SHP77 treated with DMSO at 0.1 percent for 48 hours (cell line): ENCODE results near the gene PLXNA4.

Experiments used
- DNase-seq: peaks from one replicate; lab custom pipeline; 2025; lab: John Stamatoyannopoulos, UW

Gene PLXNA4

GRCh38 chr7:132499065-132499464, 77.2 kb downstream of the PLXNA4 start:
- DNase-seq, result no peak

GRCh38 chr7:132498319-132498718, 78.0 kb downstream of the PLXNA4 start:
- no peak for DNase-seq

- DNase-seq, result no peak
Observed at GRCh38 chr7:132497098-132497497, 79.2 kb downstream of the PLXNA4 start.

- no peak for DNase-seq
Observed at GRCh38 chr7:132495936-132496335, 80.3 kb downstream of the PLXNA4 start.

DNA sequence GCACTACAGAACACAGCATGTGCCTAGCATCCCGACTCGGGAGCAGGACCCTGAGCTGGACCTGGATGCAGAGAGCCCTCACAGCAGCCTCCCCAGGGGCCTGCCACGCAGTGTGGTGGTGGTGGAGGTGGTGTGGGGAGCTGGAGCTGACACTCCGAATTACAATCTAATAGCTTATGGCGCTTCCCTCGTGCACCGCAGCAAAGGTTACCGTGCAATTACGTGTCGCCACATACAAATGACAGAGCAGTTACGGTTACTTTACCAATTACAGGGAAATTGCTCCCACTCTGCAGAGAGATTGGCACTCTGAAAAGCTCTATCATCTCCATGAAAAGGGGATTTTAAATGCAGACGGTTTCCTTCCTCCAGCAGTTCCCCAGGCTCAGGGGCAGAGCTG, 81.8 kb downstream of the PLXNA4 start:
- DNase-seq, result no peak

DNA sequence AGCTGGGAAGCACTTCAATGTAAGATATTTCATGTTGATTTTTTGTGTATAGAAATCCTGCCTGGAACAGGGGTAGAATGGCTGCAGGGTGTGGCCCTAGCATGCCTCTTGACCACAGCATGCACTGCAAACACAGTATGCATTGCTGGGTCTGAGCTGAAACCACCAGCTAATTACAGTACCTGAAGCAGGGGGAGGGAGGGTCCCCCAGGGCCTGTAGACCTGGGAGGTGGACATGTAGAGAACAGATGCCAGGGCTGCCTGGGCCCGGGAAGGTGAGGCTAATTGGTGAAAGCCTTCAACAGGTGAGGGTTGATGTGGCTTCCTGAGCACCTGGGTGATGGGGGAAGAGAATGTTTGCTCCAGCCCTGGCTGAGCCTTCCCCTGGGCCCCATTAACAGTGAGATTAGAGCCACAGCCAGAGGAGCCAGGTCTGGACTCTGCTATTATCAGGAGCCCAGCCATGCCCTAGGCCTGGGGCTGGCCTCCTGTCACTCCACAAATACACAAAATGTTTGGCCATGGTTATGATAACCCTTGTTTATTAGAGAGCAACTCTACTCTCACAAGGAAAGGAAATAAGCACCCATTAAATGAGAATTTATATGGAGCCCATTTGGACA, 83.3 kb downstream of the PLXNA4 start:
- no peak for DNase-seq

GRCh38 chr7:132491391-132491945, 84.8 kb downstream of the PLXNA4 start:
- no peak for DNase-seq

DNA sequence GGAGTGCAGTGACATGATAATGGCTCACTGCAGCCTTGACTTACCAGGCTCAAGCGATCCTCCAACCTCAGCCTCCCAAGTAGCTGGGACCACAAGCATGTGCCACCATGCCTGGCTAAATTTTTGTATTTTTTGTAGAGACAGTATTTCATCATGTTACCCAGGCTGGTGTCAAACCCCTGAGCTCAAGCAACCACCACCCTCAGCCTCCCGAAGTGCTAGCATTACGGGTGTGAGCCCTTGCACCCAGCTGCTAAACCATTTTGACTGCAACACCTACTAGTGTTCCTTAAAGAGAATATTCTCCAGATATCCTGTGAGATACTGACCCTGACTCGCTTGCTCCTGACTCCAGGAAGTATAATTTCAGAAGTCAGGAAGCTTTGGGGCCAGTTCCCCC, 85.8 kb downstream of the PLXNA4 start:
- no peak for DNase-seq

- no peak for DNase-seq
Observed at GRCh38 chr7:132489776-132490237, 86.5 kb downstream of the PLXNA4 start.

- DNase-seq, result no peak
Observed at GRCh38 chr7:132488634-132489302, 87.5 kb downstream of the PLXNA4 start.

- DNase-seq, result no peak
Observed at GRCh38 chr7:132486274-132486610, 90.0 kb downstream of the PLXNA4 start.

- DNase-seq, result no peak
Observed at GRCh38 chr7:132485600-132486273, 90.5 kb downstream of the PLXNA4 start.

DNA sequence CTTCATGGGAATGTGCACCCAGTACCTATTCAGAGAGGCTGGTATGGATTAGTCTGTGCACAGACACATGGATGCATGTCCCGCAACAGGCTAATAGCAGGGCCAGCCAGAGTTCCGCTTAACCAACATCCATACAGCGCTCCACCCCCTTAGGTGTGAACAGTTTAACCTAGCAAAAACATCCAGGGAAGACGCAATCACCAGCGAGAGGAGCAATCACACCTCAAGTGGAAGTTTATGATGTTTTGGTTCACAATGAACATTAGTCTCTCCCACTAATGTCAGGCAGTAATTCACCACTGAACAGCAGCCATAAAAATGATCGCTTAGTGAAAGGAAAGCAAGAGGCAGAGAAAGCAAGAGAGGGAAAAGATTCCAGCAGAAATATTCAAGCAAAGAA, 91.1 kb downstream of the PLXNA4 start:
- no peak for DNase-seq

- DNase-seq, result no peak
Observed at GRCh38 chr7:132482866-132483265, 93.4 kb downstream of the PLXNA4 start.

GRCh38 chr7:132480534-132480933, 95.7 kb downstream of the PLXNA4 start:
- DNase-seq, result no peak

DNA sequence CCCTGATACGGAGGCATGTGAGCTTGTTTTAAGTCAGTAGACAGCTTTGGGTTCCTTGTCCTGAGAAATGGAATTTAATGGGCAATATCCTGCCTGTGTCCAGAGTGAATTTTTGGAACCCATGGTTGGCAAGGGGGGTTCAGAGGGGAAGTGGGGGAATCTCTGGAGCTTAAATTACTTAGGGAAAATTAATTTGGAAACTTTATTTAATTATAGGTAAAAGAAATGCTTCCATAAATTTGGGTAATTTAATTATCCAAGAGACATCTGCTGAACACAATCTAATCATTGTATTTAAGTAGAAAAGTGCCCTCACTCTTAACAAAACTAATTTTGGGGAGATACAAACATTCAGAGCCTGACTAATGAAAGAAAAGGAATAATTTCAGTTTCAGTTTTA, 99.7 kb downstream of the PLXNA4 start:
- no peak for DNase-seq

DNA sequence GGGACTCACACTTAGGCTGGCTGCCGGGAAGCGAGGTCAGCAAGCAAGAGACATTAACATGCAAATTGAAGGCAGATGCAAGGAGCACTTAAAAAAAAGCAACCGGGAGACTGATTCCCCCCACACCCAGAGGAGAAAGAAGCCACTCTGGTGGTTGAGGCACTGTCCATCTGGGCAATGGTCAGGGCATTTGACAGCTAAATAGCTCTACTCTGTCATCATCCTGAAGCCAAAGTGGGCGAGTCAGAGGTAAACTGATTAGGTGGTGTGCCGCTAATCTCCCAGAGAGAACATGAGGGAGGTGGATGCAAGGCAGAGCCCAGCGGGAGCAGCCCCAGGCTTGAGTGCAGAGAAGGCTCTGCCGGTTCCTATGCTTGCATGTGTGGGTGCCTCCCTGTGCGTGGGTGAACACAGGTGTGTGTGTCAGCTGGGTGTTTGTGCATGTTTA, 100.6 kb downstream of the PLXNA4 start:
- DNase-seq, result no peak

DNA sequence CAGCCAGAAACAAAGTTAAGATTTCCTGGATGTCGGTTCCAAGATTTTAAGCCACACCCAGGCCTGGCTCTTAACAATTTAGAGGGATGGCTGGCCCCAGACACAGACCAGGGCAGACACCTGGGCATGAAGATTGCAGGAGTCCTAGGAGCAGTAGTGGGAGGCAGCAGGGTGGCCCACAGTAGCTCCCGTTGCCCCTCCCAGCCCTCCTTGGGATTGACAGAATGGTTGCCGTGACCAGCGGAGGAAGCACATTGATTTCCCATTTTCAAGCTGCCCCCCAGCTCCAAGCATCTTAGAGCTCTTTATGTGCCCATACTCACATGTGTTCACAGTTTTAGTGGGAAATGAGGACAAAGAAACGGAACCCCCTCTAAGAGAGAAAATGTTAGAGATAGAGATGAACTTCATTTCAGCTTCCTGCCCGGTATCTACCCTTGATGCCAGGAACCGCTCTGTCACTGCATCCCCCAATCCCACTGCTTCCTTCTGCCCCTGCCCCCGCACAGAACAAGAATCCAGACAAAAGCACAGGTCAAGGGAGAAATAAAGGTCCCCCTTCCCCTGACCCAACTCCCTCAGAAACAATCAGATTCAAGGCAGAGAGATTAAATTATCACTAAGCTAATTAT, 101.1 kb downstream of the PLXNA4 start:
- no peak for DNase-seq

DNA sequence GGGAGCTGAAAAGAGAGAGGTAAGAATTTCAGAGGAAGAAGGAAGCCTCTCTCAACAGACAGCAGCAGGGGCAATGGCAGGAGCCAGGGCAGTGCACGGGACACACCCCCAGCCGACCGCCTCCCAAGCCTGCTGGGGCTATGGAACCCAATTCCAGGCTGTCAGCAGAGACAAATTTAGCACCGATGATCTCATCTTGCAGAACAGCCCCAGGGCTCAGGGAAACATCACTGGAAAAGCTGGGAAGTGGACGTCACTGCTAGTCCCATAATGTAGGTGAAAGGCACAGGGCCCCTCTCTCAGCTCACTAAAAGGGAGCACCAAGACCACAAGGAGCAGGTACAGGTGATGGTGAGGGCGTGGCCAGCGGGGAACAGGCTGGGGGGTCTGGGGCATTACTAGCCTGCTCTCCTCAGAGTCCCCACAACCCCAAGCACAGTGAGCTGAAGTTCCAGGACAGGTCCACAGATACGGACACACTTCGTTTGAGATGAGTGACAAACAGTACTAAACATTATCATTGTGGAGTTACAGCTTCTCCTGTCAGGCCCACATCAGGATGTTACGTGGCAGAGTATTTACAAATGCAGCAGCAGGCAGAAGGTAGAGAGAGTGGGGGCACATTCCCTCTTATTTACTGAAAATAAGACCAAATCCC, 103.7 kb downstream of the PLXNA4 start:
- peak; percentile 21 for DNase-seq

GRCh38 chr7:132471515-132471914, 104.8 kb downstream of the PLXNA4 start:
- DNase-seq, result no peak

- DNase-seq, result no peak
Observed at GRCh38 chr7:132469681-132470080, 106.6 kb downstream of the PLXNA4 start.

- DNase-seq, result no peak
Observed at GRCh38 chr7:132469264-132469663, 107.0 kb downstream of the PLXNA4 start.
